SH-SY5Y (cell line): Measurements from ENCODE around the gene RGS12.

Source experiments
- GATA2 ChIP-seq: IDR thresholded peaks from 2 replicates; pipeline ENCODE4 v1.6.1; 2011; ENCODE audit warnings: mild to moderate bottlenecking, low read depth, low read length
- GATA3 ChIP-seq: IDR thresholded peaks from 2 replicates; pipeline ENCODE4 v1.6.1; 2011; ENCODE audit warnings: low read depth, mild to moderate bottlenecking, low read length, moderate library complexity

GRCh38 chr4:3252831-3253641 is 39.8 kb upstream of the RGS12 start:
- TF ChIP-seq GATA3 = no peak
- no peak for TF ChIP-seq GATA2
